GM23248 (cell line): ENCODE measurements around the gene KRTAP22-2.

Experiments
- EZH2 ChIP-seq: fragments of 200-600 bp; sonication (generic); IDR thresholded peaks from 2 replicates; pipeline ENCODE4 v1.6.1; 2018; ENCODE audit warnings: antibody characterized with exemption, mild to moderate bottlenecking; ENCODE audit not compliant: insufficient read depth, poor library complexity, severe bottlenecking
- EZH2phosphoT487 ChIP-seq: fragments of 200-600 bp; sonication (generic); IDR thresholded peaks from 2 replicates; pipeline ENCODE4 v1.6.1; 2018; ENCODE audit warnings: antibody characterized with exemption, moderate library complexity, mild to moderate bottlenecking, low read depth; ENCODE audit not compliant: insufficient read depth

- TF ChIP-seq EZH2 (no peak), EZH2phosphoT487 (no peak)
Measured at GRCh38 chr21:30563072-30563471, 27.1 kb downstream of the KRTAP22-2 start.
